Chondrocyte (in vitro differentiated cells): ENCODE data around the gene RGS6. TPM values are rescaled to one million over a fixed set of nuclear protein-coding genes. Genes with fewer than 3 reads are reported as not detected.
A peak's percentile ranks its signal among the peaks of the same experiment; 100 is the strongest.

Experiments used
- DNase-seq: peaks from one replicate; pipeline ENCODE4 v3.0.0; 2021; ENCODE audit warnings: mixed read lengths, low spot score
- H3K27ac Mint-ChIP-seq: one replicate; pipeline ENCODE4 v1.8.0; 2021; ENCODE audit warnings: mild to moderate bottlenecking, moderate library complexity, mixed read lengths; ENCODE audit not compliant: unreplicated experiment
- H3K27me3 Mint-ChIP-seq: 2 replicates; pipeline ENCODE4 v1.8.0; 2021; ENCODE audit warnings: low read depth, mixed read lengths
- H3K36me3 Mint-ChIP-seq: 2 replicates; pipeline ENCODE4 v1.8.0; 2021; ENCODE audit warnings: low read depth, mixed read lengths
- H3K4me1 Mint-ChIP-seq: 2 replicates; pipeline ENCODE4 v1.8.0; 2021; ENCODE audit warnings: low read depth, mild to moderate bottlenecking, mixed read lengths
- H3K4me3 Mint-ChIP-seq: one replicate; pipeline ENCODE4 v1.8.0; 2021; ENCODE audit warnings: mild to moderate bottlenecking, moderate library complexity, mixed read lengths; ENCODE audit not compliant: unreplicated experiment
- H3K9me3 Mint-ChIP-seq: 2 replicates; pipeline ENCODE4 v1.8.0; 2021; ENCODE audit warnings: low read depth, mixed read lengths
- CTCF ChIP-seq: fragments of 200-600 bp; sonication (generic); IDR thresholded peaks from 2 replicates; pipeline ENCODE4 v1.5.0; 2021; ENCODE audit warnings: antibody characterized with exemption, mild to moderate bottlenecking, moderate library complexity
- total RNA-seq: library from RNA; stranded (reverse); gene quantifications from 3 replicates; pipeline ENCODE4 v1.2.1, GENCODE V29; 2021

The RGS6 gene
- total RNA-seq, 1 donor from 2014 or later = 0.12 TPM

- Mint-ChIP-seq H3K27me3 (peaks cover 16% of the 10 kb centered on the region), H3K9me3 (peaks cover 9% of the 10 kb centered on the region), H3K4me3 (no peak overlapping the region), H3K4me1 (peaks cover 4% of the 10 kb centered on the region), H3K36me3 (no peaks in the 10 kb centered on the region), H3K27ac (no peak overlapping the region)
- TF ChIP-seq CTCF = no peak
- DNase-seq = no peak
Measured at GRCh38 chr14:72418806-72419205, 486.6 kb downstream of the RGS6 start.

GRCh38 chr14:72419226-72419775 lies 487.1 kb downstream of the RGS6 start:
- Mint-ChIP-seq H3K27me3 (peaks cover 16% of the 10 kb centered on the region), H3K4me3 (no peak overlapping the region), H3K36me3 (no peaks in the 10 kb centered on the region), H3K4me1 (peaks cover 4% of the 10 kb centered on the region), H3K9me3 (peaks cover 5% of the 10 kb centered on the region), H3K27ac (no peak overlapping the region)
- TF ChIP-seq CTCF = no peak
- DNase-seq = no peak

- Mint-ChIP-seq H3K36me3 (no peaks in the 10 kb centered on the region), H3K27me3 (peaks cover 20% of the 10 kb centered on the region), H3K27ac (no peak overlapping the region), H3K4me1 (peaks cover 4% of the 10 kb centered on the region), H3K4me3 (no peak overlapping the region), H3K9me3 (peaks cover 2% of the 10 kb centered on the region)
- peak; percentile 93 for TF ChIP-seq CTCF
- DNase-seq = no peak
Measured at GRCh38 chr14:72420749-72421474, 488.7 kb downstream of the RGS6 start.

- Mint-ChIP-seq H3K9me3 (peaks cover 11% of the 10 kb centered on the region), H3K4me3 (no peak overlapping the region), H3K27me3 (peaks cover 29% of the 10 kb centered on the region), H3K27ac (no peak overlapping the region), H3K36me3 (no peaks in the 10 kb centered on the region), H3K4me1 (peaks cover 4% of the 10 kb centered on the region)
- DNase-seq = no peak
- no peak for TF ChIP-seq CTCF
Measured at GRCh38 chr14:72423957-72424356, 491.7 kb downstream of the RGS6 start.

GRCh38 chr14:72430457-72430856 lies 498.2 kb downstream of the RGS6 start:
- no peaks in the 10 kb centered on the region for H3K4me1 Mint-ChIP-seq
- no peaks in the 10 kb centered on the region for H3K36me3 Mint-ChIP-seq
- no peak overlapping the region for H3K27ac Mint-ChIP-seq
- peaks cover 32% of the 10 kb centered on the region for H3K27me3 Mint-ChIP-seq
- H3K9me3 Mint-ChIP-seq = peaks cover 9% of the 10 kb centered on the region
- DNase-seq = no peak
- no peak for TF ChIP-seq CTCF
- H3K4me3 Mint-ChIP-seq = no peak overlapping the region
